NCI-H2107 treated with DMSO at 0.1 percent for 48 hours (cell line): ENCODE measurements around the gene HS6ST2.

Source experiments
- DNase-seq: peaks from one replicate; lab custom pipeline; 2025; ENCODE audit not compliant: unreplicated experiment; lab: John Stamatoyannopoulos, UW

The HS6ST2 gene

DNA sequence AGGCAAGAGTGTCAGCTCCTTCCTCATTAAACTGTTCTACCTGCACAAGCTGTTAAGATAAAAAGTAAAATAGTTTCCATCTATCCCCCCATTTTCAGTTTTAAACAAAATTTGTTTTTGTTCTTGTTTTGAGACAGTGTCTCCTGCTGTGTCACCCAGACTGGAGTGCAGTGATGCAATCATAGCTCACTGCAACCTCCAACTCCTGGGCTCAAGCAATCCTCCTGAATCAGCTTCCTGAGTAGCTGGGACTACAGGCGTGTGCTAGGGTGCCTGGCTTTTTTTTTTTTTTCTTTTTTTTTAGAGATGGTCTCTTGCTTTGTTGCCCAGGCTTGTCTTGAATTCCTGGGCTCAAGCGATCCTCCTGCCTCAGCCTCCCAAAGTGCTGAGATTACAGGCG, 105.4 kb downstream of the HS6ST2 start:
- no peak for DNase-seq

DNA sequence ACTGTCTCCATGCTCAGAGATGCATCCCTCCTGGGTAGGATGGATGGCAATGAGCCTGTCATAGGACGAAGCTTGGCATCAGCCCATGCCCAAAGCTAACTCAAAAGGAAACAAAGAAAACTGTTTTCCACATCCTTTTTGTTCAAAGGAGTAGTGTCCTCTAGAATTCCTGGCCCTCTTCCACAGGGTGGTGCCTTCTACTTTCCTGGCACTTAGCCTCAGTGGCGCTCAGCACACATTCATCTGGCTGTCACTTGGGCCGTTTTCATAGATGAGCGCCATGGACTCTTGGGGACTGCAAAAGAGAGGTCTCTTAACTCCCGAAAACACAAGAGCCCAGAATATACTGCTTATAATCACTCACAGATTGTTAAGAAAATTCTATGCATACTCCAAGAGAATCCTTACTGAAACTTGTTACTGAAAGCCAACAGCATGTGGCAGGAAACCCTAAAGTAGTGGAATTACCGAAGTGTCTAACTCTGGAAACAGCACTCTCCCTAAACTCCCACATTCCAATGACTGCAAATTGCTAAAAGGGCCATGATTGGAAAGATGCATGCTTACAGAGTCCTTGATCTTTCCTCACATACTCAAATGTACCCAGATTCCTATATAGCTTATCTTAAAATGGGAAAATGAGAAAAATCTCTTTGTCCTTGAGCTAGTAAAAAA, 110.0 kb downstream of the HS6ST2 start:
- no peak for DNase-seq

DNA sequence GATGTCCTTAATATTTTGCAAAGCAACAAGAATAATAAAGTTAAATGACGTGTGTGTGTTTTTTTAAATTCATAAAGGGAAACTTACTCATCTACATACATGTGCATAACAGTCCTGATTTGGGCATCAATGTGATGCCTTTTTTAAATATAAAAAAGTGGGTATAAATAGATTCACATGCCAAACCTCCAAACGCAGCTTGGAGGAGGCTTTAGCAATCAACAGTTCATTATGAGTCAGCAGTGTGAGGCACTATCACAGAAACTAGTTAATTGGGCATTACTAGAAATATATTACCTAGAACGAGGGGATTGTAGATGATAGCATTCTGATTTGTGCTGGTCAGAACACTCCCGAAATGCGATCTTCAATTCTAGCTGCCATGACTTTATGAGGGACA, 115.1 kb downstream of the HS6ST2 start:
- DNase-seq = no peak

DNA sequence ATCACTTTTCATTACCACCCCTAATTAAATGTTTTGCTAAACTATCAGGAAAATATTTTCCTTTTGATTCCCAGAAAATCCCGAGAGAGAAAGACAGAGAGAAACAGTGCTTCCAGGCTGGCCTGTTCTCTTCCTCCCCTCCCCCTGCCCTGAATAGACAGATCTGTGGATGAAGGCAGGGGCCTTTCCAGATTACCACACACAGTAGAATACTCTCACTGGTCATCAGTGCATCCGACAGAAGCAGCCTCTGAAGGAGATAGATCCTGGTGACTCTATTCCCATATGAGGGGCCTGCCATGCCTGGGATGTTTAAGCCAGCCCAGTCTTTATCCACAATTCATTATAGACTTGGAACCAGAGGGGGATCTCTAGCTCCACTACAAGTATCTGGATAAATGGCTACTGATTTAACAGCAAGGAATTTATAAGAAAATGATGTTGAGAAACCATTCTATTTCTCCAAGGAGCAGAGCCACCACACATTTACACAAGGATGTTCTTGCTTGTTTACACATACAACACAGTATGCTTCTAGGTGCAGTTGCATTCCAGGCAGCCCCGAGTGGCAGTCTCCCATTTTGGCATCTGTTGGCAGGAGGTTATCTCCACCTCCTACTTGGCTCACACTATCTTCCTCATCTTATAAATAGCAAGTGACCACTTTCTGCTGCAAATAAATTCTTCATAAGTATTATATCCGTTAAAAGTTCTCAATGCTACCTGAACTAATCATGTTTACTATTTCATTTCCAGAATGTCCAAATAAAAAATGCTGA, 115.8 kb downstream of the HS6ST2 start:
- DNase-seq = no peak

DNA sequence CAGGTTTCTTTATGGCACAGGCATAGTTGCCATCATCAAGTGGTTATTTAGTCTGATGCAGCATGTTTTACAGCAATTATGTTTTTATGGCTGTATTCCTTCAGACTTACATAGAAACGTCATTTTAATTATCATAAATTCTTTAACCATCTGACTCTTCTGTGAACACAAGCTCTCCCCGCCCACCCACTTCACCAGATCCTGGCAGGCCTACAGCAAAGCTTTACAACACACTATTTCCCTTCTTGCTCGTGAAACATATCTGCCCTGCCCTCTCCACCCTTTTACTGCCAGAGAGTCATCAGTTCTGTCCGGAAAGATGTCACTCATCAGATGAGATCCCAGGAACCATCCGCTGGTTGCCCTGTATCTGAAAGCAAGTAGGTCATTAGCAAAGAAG, 120.5 kb downstream of the HS6ST2 start:
- DNase-seq = no peak

DNA sequence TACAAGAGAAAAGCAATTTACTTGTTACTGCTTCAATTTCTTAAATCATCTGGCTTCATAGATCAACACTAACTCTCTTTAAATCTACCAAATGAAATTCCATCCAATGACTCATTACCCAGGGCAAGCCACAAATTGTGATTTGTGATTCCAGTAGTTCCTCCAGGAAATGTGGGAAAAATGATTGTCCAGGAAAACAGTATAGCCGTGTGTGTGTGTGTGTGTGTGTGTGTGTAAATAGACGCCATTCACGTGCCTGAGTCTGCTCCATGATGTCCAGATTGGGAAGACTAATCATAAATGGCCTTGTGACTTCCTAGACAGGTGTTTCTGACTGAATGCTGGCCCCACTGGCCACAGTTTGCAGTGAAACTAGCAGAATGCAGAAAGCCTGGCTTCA, 121.3 kb downstream of the HS6ST2 start:
- DNase-seq = no peak

DNA sequence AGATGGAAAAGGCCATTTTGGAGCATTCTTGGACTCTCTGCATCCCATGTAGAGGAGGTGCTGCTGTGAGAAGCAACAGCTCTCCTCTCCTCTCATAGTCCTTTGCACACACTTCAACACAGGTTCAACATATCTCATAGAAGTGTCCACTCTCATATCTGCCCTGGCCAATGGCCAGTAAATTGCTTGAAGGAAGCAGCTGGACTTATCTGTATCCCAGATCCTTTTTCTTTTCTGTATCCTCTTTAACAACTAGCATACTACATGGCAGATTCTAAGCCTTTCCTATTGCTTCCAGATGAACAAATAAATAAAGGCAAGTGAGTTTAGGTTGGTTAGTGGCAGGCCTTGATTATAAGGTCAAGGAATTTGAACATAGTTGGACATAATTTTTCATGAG, 122.0 kb downstream of the HS6ST2 start:
- no peak for DNase-seq

DNA sequence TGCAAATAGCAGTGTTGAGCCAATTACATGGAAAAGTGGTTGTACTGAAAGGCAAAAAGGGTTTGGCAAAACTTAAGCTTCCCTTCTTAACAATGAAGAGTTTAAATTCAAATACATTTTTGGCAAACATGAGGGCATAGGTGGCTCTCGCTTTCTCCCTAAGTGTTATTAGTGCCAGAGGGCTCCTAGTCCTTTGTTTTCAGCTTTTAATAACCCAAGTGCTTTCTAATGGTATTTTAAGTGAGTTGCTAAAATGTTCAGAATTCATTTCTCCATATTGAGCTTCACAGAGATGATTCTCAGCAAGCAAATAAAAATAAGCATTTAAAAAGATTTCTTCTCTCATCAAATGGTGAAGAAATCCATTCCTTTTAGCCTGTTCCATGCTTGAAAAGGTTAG, 123.7 kb downstream of the HS6ST2 start:
- no peak for DNase-seq

DNA sequence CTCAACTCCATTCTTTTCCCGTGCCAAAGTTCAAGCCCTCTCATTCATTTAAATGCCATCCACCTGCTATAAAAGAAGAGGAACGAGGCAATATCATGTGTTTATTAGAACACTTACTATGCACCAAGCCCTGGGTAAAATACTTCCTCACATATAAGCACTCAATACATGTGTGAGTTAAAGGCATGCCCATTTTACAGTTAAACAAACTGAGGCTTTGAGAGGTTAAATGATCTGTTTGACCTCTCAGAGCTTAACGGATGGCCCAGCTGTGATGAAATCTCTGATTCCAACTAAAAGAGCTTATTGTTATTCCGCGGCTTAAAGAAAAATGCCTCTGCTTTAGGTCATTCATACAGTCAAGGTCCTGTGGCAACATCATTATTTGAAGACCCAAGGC, 124.3 kb downstream of the HS6ST2 start:
- DNase-seq = no peak

DNA sequence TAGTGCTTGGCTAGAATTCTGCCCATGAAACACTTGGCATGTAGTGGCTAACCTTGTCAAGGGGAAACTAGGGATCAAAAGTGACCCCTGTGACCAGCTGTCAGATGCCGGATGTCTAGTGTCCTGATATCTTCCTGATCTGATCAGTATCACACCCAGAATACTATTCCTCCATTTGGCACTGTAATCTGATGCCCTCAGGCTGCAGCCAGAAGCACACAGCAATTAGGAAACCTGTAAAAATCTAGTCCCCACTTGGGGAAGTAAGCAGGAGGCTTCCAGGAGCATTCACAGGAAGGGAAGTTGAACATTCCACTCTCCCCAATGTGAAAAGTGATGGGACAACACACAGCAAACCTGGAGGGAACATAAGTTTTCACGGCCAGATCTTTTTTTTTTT, 125.1 kb downstream of the HS6ST2 start:
- no peak for DNase-seq

DNA sequence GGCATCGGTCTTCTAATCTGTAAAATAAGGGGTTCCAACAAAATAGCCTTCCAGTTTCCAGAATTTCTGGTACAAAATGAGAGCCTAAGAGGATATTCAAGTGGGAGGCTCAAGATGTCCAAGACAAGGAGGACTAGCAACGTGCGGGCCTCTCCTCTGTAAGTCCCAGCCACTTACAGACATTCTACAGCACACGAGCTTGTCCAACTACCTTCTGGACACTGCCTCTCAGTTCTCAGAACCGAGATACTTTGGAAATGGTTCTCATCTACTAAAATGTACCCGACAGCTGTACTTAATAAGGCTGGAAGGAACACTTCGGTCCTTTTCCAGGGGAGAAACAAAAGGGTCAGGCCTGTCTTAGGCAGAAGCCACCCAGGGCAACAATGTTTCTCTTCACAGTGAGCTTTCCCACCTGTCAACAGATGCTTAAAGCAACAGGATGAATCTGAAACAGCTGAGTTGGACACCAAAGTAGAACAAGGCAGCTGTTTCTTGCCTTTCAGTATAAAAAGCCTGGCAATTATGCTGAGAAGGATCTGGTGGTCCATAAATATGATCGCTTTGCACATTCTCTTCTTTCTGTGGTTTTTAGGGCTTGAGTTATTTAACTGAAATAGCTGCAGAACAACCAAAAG, 127.0 kb downstream of the HS6ST2 start:
- DNase-seq = no peak

DNA sequence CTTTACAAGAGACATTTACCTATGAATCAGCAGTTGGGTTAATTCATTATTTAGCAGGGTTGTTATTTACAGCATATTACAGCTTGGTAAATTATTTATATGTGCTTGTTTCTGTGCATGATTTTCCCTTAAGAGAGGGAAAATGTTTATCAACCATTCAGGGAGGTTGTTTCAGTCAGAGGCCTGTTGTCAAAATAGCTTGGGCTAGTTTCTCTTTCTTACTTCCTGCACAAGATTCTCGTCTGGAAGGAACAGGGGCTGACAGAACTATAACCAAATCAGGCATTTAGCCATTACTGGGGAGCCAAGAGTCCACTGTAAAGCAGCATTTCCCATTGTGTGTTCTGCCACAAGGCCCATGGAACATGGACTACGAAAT, 135.8 kb downstream of the HS6ST2 start:
- no peak for DNase-seq

DNA sequence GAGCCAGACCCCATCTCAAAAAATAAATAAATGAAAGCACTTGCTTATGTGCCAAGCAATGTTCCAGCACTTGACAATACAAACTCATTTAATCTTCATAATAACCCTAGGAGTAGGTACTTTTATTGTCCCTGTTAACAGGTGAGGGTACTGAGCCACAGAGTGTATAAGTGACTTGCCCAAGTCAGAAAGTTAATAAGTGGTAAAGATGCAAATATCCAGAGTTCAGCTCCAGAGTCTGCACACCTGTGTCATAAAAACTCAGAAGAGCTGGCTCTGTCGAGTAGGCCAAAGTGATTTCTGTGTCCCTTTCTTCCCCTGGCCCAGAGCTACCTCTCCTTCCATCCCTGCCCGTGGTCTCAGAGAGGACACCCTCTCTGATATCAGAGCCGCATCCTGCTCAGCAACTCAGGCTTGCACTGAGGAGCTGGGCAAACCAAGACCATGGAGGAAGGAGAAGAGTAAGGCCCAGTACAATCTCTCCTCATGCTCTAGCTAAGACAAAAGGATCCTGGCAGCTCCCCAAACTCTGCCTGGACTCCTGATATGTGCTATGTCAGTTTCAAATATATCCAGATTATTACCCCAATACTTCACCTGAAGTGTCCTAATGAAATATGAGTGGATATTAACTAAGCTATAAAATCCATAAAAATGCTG, 136.3 kb downstream of the HS6ST2 start:
- no peak for DNase-seq

DNA sequence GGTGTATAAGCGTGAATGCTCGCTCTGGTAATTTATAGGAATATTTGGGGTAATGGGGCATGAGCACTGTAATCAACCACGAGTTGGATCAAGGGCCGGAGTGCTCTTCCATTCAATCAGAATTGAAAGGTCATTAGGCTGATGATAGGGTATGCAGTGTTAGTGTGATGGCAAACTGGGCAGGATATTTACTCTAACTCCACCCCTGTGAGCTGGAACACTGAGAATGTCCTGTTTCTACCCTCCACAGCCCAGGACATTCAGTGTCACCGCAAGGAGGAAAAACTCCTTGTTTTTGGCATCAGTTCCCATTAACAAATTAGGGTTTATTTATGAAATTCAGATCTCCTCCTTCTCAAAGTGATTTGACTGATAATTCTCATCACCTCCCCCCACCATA, 137.8 kb downstream of the HS6ST2 start:
- no peak for DNase-seq

DNA sequence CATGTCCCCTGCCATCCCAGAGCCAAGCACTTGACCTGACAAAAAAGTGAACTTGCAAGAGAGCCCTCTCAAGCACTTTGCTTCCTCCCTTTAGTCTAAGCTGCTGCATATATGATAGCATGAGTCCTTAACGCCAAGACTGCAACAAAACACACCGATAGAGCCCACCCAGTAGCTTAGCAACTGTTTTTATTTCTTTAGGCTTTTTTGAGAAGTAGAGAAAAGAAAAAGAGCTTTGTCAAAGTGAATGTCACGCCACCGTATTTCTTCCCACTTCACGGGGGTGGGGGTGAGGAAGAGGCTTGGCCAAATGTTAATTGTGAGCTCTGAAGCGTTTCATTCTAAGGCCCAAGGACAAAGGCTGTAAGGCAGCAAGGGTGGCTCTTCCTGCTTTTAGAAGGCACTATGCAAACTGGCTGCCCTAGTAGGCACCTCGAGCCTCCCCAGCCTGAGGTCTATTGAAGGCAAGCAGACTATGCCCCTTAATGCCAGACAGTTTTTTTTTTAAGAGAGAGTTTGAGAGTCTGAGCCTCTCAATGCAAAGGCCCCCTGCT, 138.6 kb downstream of the HS6ST2 start:
- DNase-seq = no peak

DNA sequence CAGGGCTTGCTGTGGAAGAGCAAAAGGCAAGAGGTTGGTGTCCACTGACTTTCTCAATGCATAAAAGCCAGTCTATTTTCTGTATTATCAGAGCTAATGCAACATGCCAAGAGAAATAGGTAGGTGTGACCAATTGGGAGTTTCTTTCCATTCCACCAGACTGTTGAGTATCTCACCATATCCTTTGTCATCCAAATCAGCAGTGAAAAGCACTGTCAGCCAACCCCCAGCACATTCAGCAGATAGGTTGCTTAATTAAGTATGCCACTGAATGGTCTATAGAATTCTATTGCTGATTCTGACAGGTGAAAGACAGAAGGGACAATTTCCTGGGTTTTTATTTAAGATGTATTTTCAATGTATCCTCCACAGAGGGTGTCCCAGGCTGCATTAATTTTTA, 139.8 kb downstream of the HS6ST2 start:
- DNase-seq = no peak

DNA sequence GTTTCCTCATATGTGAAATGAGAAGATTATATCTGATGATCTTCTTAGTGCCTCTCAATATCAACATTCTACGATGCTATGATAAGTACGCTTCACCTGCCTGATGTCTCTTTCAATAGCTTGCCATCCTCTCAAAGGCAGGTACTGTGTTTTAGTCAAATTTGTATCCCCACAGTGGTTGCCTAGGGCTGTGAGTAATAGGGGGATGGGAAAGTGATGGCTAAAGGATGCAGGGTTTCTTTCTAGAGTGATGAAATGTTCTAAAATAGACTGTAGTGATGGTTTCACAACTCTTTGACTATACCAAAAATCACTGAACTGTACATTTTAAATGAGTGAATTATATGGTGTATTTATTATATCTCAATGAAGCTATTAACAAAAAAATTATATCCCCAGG, 142.8 kb downstream of the HS6ST2 start:
- no peak for DNase-seq

DNA sequence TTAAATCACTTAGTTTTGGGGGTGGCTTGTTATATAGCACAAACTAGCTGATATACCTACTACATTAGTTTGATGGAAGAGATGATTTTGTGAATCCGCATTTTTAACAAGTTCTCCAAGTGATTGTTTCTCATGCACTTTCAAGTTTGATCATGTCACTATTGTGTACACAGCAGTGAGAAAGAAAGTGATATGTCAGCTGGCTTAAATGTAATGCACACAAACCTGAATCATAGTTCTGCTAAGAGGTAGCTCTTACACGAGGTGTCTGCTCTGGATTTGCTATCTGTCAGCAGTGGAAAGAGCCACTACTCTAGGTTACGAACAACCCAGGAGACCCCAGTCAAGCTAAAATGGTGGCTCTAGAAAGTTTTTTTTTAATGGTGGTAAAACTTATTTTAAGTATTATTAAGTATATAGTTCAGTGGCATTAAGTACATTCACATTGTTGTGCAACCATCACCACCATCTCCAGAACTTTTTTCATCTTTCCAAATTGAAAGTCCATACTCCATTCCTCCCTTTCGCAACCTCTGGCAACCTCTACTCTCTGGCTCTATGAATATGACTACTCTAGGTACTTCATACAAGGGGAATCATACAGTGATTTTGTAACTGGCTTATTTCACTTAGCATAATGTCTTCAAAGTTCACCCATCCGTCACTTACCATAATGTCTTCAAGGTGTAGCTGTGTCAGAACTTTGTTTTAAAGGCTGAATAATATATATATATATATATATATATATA, 147.3 kb downstream of the HS6ST2 start:
- no peak for DNase-seq

DNA sequence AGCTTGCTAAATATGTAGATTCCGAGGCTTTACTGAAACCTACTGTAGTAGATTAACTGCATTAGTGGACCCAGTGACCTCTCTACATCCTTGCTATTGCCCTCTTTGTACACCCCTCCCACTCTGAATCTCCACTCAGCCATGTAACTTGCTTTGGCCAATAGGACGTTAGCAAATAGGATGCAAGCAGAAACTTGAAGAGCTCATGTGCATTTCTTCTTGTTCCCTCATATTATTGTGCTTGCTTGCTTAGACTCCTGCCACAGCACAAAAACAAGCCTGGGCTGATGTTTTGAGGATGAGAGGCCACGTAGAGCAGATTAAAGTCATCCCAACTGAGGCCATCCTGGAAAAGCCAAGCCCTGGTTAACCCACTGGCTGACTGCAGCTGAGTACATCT, 147.9 kb downstream of the HS6ST2 start:
- DNase-seq = no peak

DNA sequence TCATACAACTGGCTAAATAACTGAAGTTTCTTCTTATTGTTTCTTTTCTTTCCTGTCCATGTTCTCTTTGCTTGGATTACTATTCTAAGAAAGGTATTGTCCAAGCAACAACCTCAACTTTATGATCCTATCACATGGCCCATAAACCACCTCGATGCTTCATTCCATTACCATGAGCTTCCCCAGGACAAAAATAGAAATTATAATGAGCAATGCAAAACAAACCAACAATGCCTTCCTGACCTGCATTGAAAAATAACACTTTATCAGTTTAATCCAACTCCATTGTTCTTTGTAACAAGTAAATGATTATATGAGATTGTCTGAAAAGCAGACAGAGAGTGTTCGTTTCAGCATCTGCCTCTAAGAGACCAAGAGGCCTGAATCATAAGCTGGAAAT, 148.8 kb downstream of the HS6ST2 start:
- no peak for DNase-seq
